NCI-H2171 (cell line): ENCODE data around the gene CMTM7.
"Not testable (repeated sequence)": the region's sequence is repeated elsewhere in the genome, so short reads cannot be mapped to it uniquely, and the experiment has no call there.

Experiments used
- DNase-seq: peaks from one replicate; lab custom pipeline; 2025; lab: John Stamatoyannopoulos, UW

The CMTM7 gene

GRCh38 chr3:32460817-32461496 lies 69.3 kb downstream of the CMTM7 start:
- not testable (repeated sequence) for DNase-seq

- DNase-seq: not testable (repeated sequence)
These were observed 70.7 kb downstream of the CMTM7 start for GRCh38 chr3:32462191-32462986.

- DNase-seq: not testable (repeated sequence)
These were observed 71.8 kb downstream of the CMTM7 start for GRCh38 chr3:32463415-32463814.

GRCh38 chr3:32464726-32465125 lies 73.1 kb downstream of the CMTM7 start:
- DNase-seq: not testable (repeated sequence)

GRCh38 chr3:32466808-32467207 lies 75.2 kb downstream of the CMTM7 start:
- DNase-seq: not testable (repeated sequence)

- DNase-seq: peak; percentile 4
These were observed 75.8 kb downstream of the CMTM7 start for GRCh38 chr3:32467333-32468070.

GRCh38 chr3:32469151-32469874 lies 77.7 kb downstream of the CMTM7 start:
- no peak for DNase-seq

GRCh38 chr3:32470362-32470761 lies 78.7 kb downstream of the CMTM7 start:
- no peak for DNase-seq

- no peak for DNase-seq
These were observed 79.6 kb downstream of the CMTM7 start for GRCh38 chr3:32471246-32471645.

- DNase-seq: not testable (repeated sequence)
These were observed 80.5 kb downstream of the CMTM7 start for GRCh38 chr3:32472151-32472550.

GRCh38 chr3:32474201-32474600 lies 82.5 kb downstream of the CMTM7 start:
- no peak for DNase-seq

GRCh38 chr3:32480604-32481003 lies 89.0 kb downstream of the CMTM7 start:
- no peak for DNase-seq

- no peak for DNase-seq
These were observed 90.4 kb downstream of the CMTM7 start for GRCh38 chr3:32481791-32482631.

GRCh38 chr3:32482693-32483092 lies 91.0 kb downstream of the CMTM7 start:
- DNase-seq: no peak

GRCh38 chr3:32483772-32484171 lies 92.1 kb downstream of the CMTM7 start:
- DNase-seq: no peak

GRCh38 chr3:32484436-32484835 lies 92.8 kb downstream of the CMTM7 start:
- DNase-seq: no peak

GRCh38 chr3:32487781-32488473 lies 96.3 kb downstream of the CMTM7 start:
- no peak for DNase-seq

GRCh38 chr3:32488474-32489008 lies 96.9 kb downstream of the CMTM7 start:
- DNase-seq: no peak

- DNase-seq: no peak
These were observed 101.2 kb downstream of the CMTM7 start for GRCh38 chr3:32492684-32493436.
